SK-N-SH (cell line): ENCODE measurements around the gene CAP2. TPM values are rescaled to one million over a fixed set of nuclear protein-coding genes. Genes with fewer than 3 reads are reported as not detected.

Experiments used
- CTCF ChIA-PET: fragments of 300-600, 350-600 bp; formaldehyde crosslinking; extraction: SDS; loops from one replicate; lab custom pipeline; 2021; lab: Yijun Ruan, JAX
- POLR2A ChIA-PET: fragments of 350-600 bp; sonication (Branson Sonifier 250); formaldehyde crosslinking; extraction: SDS; loops from one replicate; lab custom pipeline; 2020; ENCODE audit warnings: antibody characterized with exemption, inconsistent platforms; lab: Yijun Ruan, JAX
- DNase-seq: peaks from one replicate; pipeline ENCODE4 v3.0.0; 2012
- H2AFZ ChIP-seq: fragments of 200-600 bp; sonication (generic); 2 replicates; pipeline ENCODE4 v1.8.1; 2016; ENCODE audit warnings: antibody characterized with exemption, mild to moderate bottlenecking, low read depth
- H3F3A ChIP-seq: fragments of 200-600 bp; sonication (generic); replicated peaks from 2 replicates; pipeline ENCODE3; 2016; ENCODE audit warnings: antibody characterized with exemption, mild to moderate bottlenecking; ENCODE audit not compliant: insufficient read depth
- H3K27ac ChIP-seq, 2 experiments: fragments of 200-500 bp in 1 of 2; fragments of 200-600 bp in 1 of 2; sonication (Bioruptor generic) in 1 of 2; sonication (generic), shearing (Covaris generic) in 1 of 2; 2 replicates each; pipeline versions ENCODE4 v1.5.1 to v1.6.1; 2014 to 2016; ENCODE audit warnings: low read depth in 2 of 2, inconsistent platforms in 1 of 2, low read length in 1 of 2, mild to moderate bottlenecking in 1 of 2, mixed read lengths in 1 of 2
- H3K27me3 ChIP-seq: fragments of 200-600 bp; sonication (generic), shearing (Covaris generic); 2 replicates; pipeline ENCODE4 v1.6.1; 2016; ENCODE audit warnings: mixed run types; ENCODE audit not compliant: insufficient read depth
- H3K36me3 ChIP-seq, 2 experiments: fragments of 200-500 bp in 1 of 2; fragments of 200-600 bp in 1 of 2; sonication (Bioruptor generic) in 1 of 2; sonication (generic) in 1 of 2; replicated peaks in 1 of 2; 2 replicates each; pipeline versions ENCODE3 to v1.5.1; 2014 to 2016; ENCODE audit warnings: low read length in 1 of 2, mild to moderate bottlenecking in 1 of 2; ENCODE audit not compliant: insufficient read depth in 2 of 2, control insufficient read depth in 1 of 2
- H3K4me1 ChIP-seq, 2 experiments: fragments of 200-500 bp in 1 of 2; fragments of 200-600 bp in 1 of 2; sonication (Bioruptor generic) in 1 of 2; sonication (generic), shearing (Covaris generic) in 1 of 2; 2 replicates each; pipeline versions ENCODE4 v1.5.1 to v1.6.1; 2014 to 2016; ENCODE audit warnings: low read depth in 1 of 2, low read length in 1 of 2, mixed run types in 1 of 2; ENCODE audit not compliant: insufficient read depth in 2 of 2, control insufficient read depth in 1 of 2
- H3K4me2 ChIP-seq: fragments of 200-600 bp; sonication (generic), shearing (Covaris generic); 2 replicates; pipeline ENCODE4 v1.6.1; 2017; ENCODE audit warnings: mixed run types
- H3K4me3 ChIP-seq, 2 experiments: fragments of 200-500 bp in 1 of 2; fragments of 200-600 bp in 1 of 2; sonication (Bioruptor generic) in 1 of 2; sonication (generic), shearing (Covaris generic) in 1 of 2; 2 replicates each; pipeline versions ENCODE4 v1.5.1 to v1.8.1; 2014 to 2016; ENCODE audit warnings: low read depth in 2 of 2, inconsistent platforms in 1 of 2, low read length in 1 of 2, mild to moderate bottlenecking in 1 of 2, mixed read lengths in 1 of 2, moderate library complexity in 1 of 2
- H3K79me2 ChIP-seq: fragments of 200-600 bp; sonication (generic); 2 replicates; pipeline ENCODE4 v1.8.1; 2017; ENCODE audit warnings: mild to moderate bottlenecking; ENCODE audit not compliant: insufficient read depth
- H3K9ac ChIP-seq: fragments of 200-600 bp; sonication (generic); 2 replicates; pipeline ENCODE4 v1.6.1; 2017; ENCODE audit warnings: mixed run types
- H3K9me2 ChIP-seq: fragments of 200-600 bp; sonication (generic); 2 replicates; pipeline ENCODE4 v1.6.1; 2017; ENCODE audit warnings: mixed run types
- H3K9me3 ChIP-seq: fragments of 200-600 bp; sonication (generic); 2 replicates; pipeline ENCODE4 v1.6.1; 2017; ENCODE audit warnings: mixed run types, mild to moderate bottlenecking, moderate library complexity
- H4K20me1 ChIP-seq: fragments of 200-600 bp; sonication (generic); 2 replicates; pipeline ENCODE4 v1.6.1; 2017; ENCODE audit warnings: mild to moderate bottlenecking, mixed run types; ENCODE audit not compliant: insufficient read depth
- CHD2 ChIP-seq: fragments of 150-350 bp; IDR thresholded peaks from 2 replicates; pipeline ENCODE4 v1.6.1; 2018; ENCODE audit warnings: low read length; ENCODE audit not compliant: partially characterized antibody
- EP300 ChIP-seq, 2 experiments: IDR thresholded peaks; 2 replicates each; pipeline versions ENCODE4 v1.4.0 to v1.6.1; 2012; ENCODE audit warnings: borderline replicate concordance in 1 of 2, low read depth in 1 of 2, low read length in 1 of 2
- FOSL2 ChIP-seq: IDR thresholded peaks from 2 replicates; pipeline ENCODE4 v1.4.0; 2012; ENCODE audit warnings: low read depth, mild to moderate bottlenecking, moderate library complexity, borderline replicate concordance
- GABPA ChIP-seq: IDR thresholded peaks from 2 replicates; pipeline ENCODE4 v1.4.0; 2012; ENCODE audit warnings: low read depth, mild to moderate bottlenecking
- GATA2 ChIP-seq: sonication (generic); formaldehyde crosslinking; IDR thresholded peaks from 2 replicates; pipeline ENCODE4 v1.5.0; 2020; ENCODE audit warnings: mild to moderate bottlenecking, missing genetic modification reagents
- RAD21 ChIP-seq: IDR thresholded peaks from 2 replicates; pipeline ENCODE4 v1.6.1; 2012; ENCODE audit warnings: mild to moderate bottlenecking, low read length
- RXRA ChIP-seq: IDR thresholded peaks from 2 replicates; pipeline ENCODE4 v1.4.0; 2012; ENCODE audit warnings: low read depth, mild to moderate bottlenecking, borderline replicate concordance
- TCF12 ChIP-seq: IDR thresholded peaks from 2 replicates; pipeline ENCODE4 v1.4.0; 2012
- TEAD4 ChIP-seq: IDR thresholded peaks from 2 replicates; pipeline ENCODE4 v1.4.0; 2012; ENCODE audit warnings: mild to moderate bottlenecking, borderline replicate concordance; ENCODE audit not compliant: insufficient read depth
- WGBS: methylation state at CpG from one replicate; pipeline ENCODE4 v1.1.6; 2017; ENCODE audit warnings: low lambda C conversion rate; 5-methylcytosine and 5-hydroxymethylcytosine counted together
- polyA plus RNA-seq, 3 experiments: library from polyadenylated mRNA; depleted of rRNA; stranded (reverse); fragments of >200 nt; gene quantifications; 2 replicates each; pipeline ENCODE4 v1.2.3, GENCODE V29; 2012
- TF ChIP-seq, protein P1 (sequence below): IDR thresholded peaks from 2 replicates; pipeline ENCODE4 v1.4.0; 2012; ENCODE audit warnings: low read depth, borderline replicate concordance
- TF ChIP-seq, protein P2 (sequence below): IDR thresholded peaks from 2 replicates; pipeline ENCODE4 v1.4.0; 2012; ENCODE audit warnings: low read depth, borderline replicate concordance
- TF ChIP-seq, protein P3 (sequence below): IDR thresholded peaks from 2 replicates; pipeline ENCODE4 v1.4.0; 2012; ENCODE audit warnings: low read depth

The CAP2 gene
- polyA plus RNA-seq, 1 of the 3 experiments (the other 2 are of a cell fraction) = 8.5 TPM

DNA sequence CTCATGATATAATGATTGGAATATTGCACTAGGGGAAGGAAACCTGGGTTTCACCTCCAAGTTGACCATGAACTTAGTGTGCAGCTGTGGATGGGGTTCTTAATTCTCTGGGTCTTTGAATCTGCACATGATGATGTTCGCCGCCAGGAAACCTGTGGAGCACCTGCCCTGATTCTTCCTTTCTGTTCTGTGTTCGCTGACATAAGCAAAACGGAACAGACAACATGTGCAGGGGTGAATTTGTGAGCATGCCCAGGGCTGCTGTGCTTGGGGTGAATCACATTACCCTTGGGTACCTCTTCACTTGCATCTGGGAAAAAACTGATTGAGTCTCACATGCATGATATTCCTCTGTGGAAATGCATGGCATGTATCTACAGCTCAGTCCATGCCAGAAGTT lies 48.8 kb downstream of the CAP2 start:
- CTCF ChIA-PET = no interaction called here
- WGBS = 85% methylated on average over 4 of the region's 4 CpGs
- POLR2A ChIA-PET = no interaction called here

DNA sequence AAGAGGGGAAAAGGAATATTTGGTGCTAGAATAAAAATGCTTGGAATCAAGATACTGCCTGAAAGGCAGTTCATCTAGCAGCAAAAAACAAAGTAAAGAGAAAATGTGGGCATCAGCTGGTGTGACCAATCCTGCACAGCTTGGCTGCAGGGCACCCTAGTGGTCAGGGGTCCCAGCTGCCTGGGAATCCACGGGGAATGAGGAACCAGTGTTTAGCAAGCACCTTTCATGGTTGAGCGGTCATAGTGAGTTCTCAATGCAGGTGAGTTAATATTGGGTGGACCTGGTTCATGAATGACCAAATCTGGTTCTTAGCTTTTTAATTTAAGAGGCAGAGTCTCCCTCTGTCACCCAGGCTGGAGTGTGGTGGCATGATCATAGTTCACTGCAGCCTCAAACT lies 53.3 kb downstream of the CAP2 start:
- H3F3A ChIP-seq = no peaks in the 10 kb centered on the region
- no peaks in the 10 kb centered on the region for H3K4me1 ChIP-seq
- POLR2A ChIA-PET = no interaction called here
- H4K20me1 ChIP-seq = no peaks in the 10 kb centered on the region
- H2AFZ ChIP-seq = no peak overlapping the region
- H3K79me2 ChIP-seq = no peaks in the 10 kb centered on the region
- no peak overlapping the region for H3K4me3 ChIP-seq
- H3K27me3 ChIP-seq = no peaks in the 10 kb centered on the region
- TF ChIP-seq, protein P1, sequence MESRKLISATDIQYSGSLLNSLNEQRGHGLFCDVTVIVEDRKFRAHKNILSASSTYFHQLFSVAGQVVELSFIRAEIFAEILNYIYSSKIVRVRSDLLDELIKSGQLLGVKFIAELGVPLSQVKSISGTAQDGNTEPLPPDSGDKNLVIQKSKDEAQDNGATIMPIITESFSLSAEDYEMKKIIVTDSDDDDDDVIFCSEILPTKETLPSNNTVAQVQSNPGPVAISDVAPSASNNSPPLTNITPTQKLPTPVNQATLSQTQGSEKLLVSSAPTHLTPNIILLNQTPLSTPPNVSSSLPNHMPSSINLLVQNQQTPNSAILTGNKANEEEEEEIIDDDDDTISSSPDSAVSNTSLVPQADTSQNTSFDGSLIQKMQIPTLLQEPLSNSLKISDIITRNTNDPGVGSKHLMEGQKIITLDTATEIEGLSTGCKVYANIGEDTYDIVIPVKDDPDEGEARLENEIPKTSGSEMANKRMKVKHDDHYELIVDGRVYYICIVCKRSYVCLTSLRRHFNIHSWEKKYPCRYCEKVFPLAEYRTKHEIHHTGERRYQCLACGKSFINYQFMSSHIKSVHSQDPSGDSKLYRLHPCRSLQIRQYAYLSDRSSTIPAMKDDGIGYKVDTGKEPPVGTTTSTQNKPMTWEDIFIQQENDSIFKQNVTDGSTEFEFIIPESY = no peak
- TF ChIP-seq GATA2 = no peak
- no peak for TF ChIP-seq GABPA
- TF ChIP-seq, protein P2, sequence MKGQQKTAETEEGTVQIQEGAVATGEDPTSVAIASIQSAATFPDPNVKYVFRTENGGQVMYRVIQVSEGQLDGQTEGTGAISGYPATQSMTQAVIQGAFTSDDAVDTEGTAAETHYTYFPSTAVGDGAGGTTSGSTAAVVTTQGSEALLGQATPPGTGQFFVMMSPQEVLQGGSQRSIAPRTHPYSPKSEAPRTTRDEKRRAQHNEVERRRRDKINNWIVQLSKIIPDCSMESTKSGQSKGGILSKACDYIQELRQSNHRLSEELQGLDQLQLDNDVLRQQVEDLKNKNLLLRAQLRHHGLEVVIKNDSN = no peak
- no peak for TF ChIP-seq CHD2
- TF ChIP-seq EP300 (IDR thresholded peaks at IDR 0.05; ENCODE audit: borderline replicate concordance in 1 of 2, low read depth in 1 of 2, low read length in 1 of 2) = no peak
- TF ChIP-seq FOSL2 = no peak
- no peak for TF ChIP-seq TCF12
- CTCF ChIA-PET = no interaction called here
- H3K36me3 ChIP-seq = peaks cover 0 to 3% of the 10 kb centered on the region in 2 experiments
- no peak for DNase-seq
- H3K9me3 ChIP-seq = no peaks in the 10 kb centered on the region
- 73% methylated on average over 2 of the region's 2 CpGs for WGBS
- H3K9ac ChIP-seq = no peak overlapping the region
- no peak overlapping the region for H3K27ac ChIP-seq
- H3K4me2 ChIP-seq = no peak overlapping the region
- no peaks in the 10 kb centered on the region for H3K9me2 ChIP-seq

More for the DNA sequence above, 48.8 kb downstream of the CAP2 start:
- Histone ChIP-seq H2AFZ (no peak overlapping the region), H3K36me3 (no peaks in the 10 kb centered on the region), H3K27me3 (no peaks in the 10 kb centered on the region), H3K9me2 (no peaks in the 10 kb centered on the region), H3K4me2 (no peak overlapping the region), H3K9me3 (no peaks in the 10 kb centered on the region), H3K4me1 (no peaks in the 10 kb centered on the region), H3F3A (no peaks in the 10 kb centered on the region), H4K20me1 (no peaks in the 10 kb centered on the region), H3K9ac (no peak overlapping the region), H3K27ac (no peak overlapping the region), H3K4me3 (no peak overlapping the region), H3K79me2 (no peaks in the 10 kb centered on the region; the same call in 1 of the 2 replicates)
- no peak for DNase-seq
- no peak for TF ChIP-seq RAD21
- no peak for TF ChIP-seq TEAD4
- TF ChIP-seq CHD2 = no peak
- no peak for TF ChIP-seq RXRA
- TF ChIP-seq, protein P3, sequence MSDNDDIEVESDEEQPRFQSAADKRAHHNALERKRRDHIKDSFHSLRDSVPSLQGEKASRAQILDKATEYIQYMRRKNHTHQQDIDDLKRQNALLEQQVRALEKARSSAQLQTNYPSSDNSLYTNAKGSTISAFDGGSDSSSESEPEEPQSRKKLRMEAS = no peak
- TF ChIP-seq EP300 (IDR thresholded peaks at IDR 0.05; ENCODE audit: borderline replicate concordance in 1 of 2, low read depth in 1 of 2, low read length in 1 of 2) = no peak
- no peak for TF ChIP-seq GABPA
